Superior temporal gyrus (tissue), 1 donor: Measurements from ENCODE around the gene SLC2A13.
"Not testable (repeated sequence)": the region's sequence is repeated elsewhere in the genome, so short reads cannot be mapped to it uniquely, and the experiment has no call there.

ENCODE experiments used
- DNase-seq: peaks from one replicate; pipeline ENCODE4 v3.0.0-alpha.2; 2016; ENCODE audit errors: extremely low spot score

The SLC2A13 gene

GRCh38 chr12:40038619-40039018 lies 67.3 kb downstream of the SLC2A13 start:
- DNase-seq: no peak

GRCh38 chr12:40034712-40035111 lies 71.2 kb downstream of the SLC2A13 start:
- DNase-seq: no peak

GRCh38 chr12:40034156-40034555 lies 71.7 kb downstream of the SLC2A13 start:
- no peak for DNase-seq

- no peak for DNase-seq
These were observed 72.6 kb downstream of the SLC2A13 start for GRCh38 chr12:40033242-40033630.

GRCh38 chr12:40032433-40033241 lies 73.2 kb downstream of the SLC2A13 start:
- DNase-seq: no peak

GRCh38 chr12:40031965-40032364 lies 73.9 kb downstream of the SLC2A13 start:
- DNase-seq: no peak

GRCh38 chr12:40030970-40031369 lies 74.9 kb downstream of the SLC2A13 start:
- DNase-seq: not testable (repeated sequence)

GRCh38 chr12:40028296-40028695 lies 77.6 kb downstream of the SLC2A13 start:
- no peak for DNase-seq

GRCh38 chr12:40022850-40023249 lies 83.0 kb downstream of the SLC2A13 start:
- DNase-seq: no peak

- no peak for DNase-seq
These were observed 85.6 kb downstream of the SLC2A13 start for GRCh38 chr12:40020261-40020691.

- no peak for DNase-seq
These were observed 88.4 kb downstream of the SLC2A13 start for GRCh38 chr12:40017488-40017887.

- DNase-seq: no peak
These were observed 88.9 kb downstream of the SLC2A13 start for GRCh38 chr12:40016980-40017379.

- DNase-seq: no peak
These were observed 90.0 kb downstream of the SLC2A13 start for GRCh38 chr12:40015881-40016280.

GRCh38 chr12:40015345-40015744 lies 90.5 kb downstream of the SLC2A13 start:
- DNase-seq: no peak

GRCh38 chr12:40013847-40014246 lies 92.0 kb downstream of the SLC2A13 start:
- DNase-seq: no peak

GRCh38 chr12:40013292-40013691 lies 92.6 kb downstream of the SLC2A13 start:
- no peak for DNase-seq

- no peak for DNase-seq
These were observed 93.2 kb downstream of the SLC2A13 start for GRCh38 chr12:40012711-40013110.

GRCh38 chr12:40011775-40012129 lies 94.1 kb downstream of the SLC2A13 start:
- no peak for DNase-seq

- DNase-seq: peak; percentile 91
These were observed 94.7 kb downstream of the SLC2A13 start for GRCh38 chr12:40010899-40011774.

GRCh38 chr12:40002178-40003169 lies 103.4 kb downstream of the SLC2A13 start:
- DNase-seq: no peak

GRCh38 chr12:40001406-40001805 lies 104.5 kb downstream of the SLC2A13 start:
- DNase-seq: no peak

GRCh38 chr12:40000884-40001283 lies 105.0 kb downstream of the SLC2A13 start:
- no peak for DNase-seq
